ENCODE results near the gene BRIP1.

DNA sequence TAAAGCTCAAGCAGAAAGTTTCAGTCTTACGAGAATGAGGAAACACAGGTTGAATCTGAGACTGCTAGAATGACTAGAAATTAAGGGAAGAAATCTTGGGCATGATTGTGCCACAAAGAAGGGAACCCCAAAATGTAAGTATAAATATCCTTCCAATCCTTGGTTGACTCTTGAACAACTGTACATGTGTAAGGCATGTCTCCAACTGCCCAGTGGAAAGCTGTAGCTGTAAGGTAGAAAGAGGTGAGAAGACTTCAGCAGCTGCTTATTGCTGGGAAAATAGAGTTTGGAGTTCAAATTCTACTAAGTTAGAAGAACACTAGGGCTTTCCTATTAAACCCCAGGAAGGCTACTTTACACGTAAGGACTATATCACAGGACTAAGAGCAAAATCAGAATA, 212.6 kb downstream of the BRIP1 start:
- TF ChIP-seq, protein P1, sequence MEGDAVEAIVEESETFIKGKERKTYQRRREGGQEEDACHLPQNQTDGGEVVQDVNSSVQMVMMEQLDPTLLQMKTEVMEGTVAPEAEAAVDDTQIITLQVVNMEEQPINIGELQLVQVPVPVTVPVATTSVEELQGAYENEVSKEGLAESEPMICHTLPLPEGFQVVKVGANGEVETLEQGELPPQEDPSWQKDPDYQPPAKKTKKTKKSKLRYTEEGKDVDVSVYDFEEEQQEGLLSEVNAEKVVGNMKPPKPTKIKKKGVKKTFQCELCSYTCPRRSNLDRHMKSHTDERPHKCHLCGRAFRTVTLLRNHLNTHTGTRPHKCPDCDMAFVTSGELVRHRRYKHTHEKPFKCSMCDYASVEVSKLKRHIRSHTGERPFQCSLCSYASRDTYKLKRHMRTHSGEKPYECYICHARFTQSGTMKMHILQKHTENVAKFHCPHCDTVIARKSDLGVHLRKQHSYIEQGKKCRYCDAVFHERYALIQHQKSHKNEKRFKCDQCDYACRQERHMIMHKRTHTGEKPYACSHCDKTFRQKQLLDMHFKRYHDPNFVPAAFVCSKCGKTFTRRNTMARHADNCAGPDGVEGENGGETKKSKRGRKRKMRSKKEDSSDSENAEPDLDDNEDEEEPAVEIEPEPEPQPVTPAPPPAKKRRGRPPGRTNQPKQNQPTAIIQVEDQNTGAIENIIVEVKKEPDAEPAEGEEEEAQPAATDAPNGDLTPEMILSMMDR (IDR thresholded peaks at IDR 0.05; ENCODE audit: insufficient read depth, low read depth, low read length) = no peak
- TF ChIP-seq EZH2 (IDR thresholded peaks at IDR 0.05; ENCODE audit: insufficient read depth, low read length) = no peak
